Breast epithelium (tissue), 3 donors: ENCODE data around the gene GREB1.

Experiments
- CTCF ChIP-seq, 3 donors: fragments of 450-650 bp; IDR thresholded peaks; one replicate each; pipeline ENCODE4 v1.5.1; 2016 to 2017; ENCODE audit warnings: antibody characterized with exemption in 3 of 3, mild to moderate bottlenecking in 3 of 3, moderate library complexity in 3 of 3
- POLR2A ChIP-seq: fragments of 450-650 bp; IDR thresholded peaks from one replicate; pipeline ENCODE4 v1.6.1; 2016; ENCODE audit warnings: antibody characterized with exemption, mild to moderate bottlenecking, moderate library complexity
- POLR2AphosphoS5 ChIP-seq, 3 donors: sonication (generic); formaldehyde crosslinking; IDR thresholded peaks; one replicate each; pipeline ENCODE4 v1.6.1; 2017; ENCODE audit warnings: antibody characterized with exemption in 3 of 3

- no peak for TF ChIP-seq CTCF (IDR thresholded peaks at IDR 0.05)
- no peak for TF ChIP-seq POLR2A
- TF ChIP-seq POLR2AphosphoS5 (IDR thresholded peaks at IDR 0.05): no peak
Observed at GRCh38 chr2:11634584-11634983, 100.7 kb downstream of the GREB1 start.
